ACC112 (cell line): ENCODE results near the gene SMAD9.

ENCODE experiments used
- H2AFZ ChIP-seq: fragments of 200-600 bp; sonication (generic); one replicate; pipeline ENCODE4 v1.6.0; 2017; ENCODE audit warnings: antibody characterized with exemption, low read length; ENCODE audit not compliant: unreplicated experiment
- H3K27ac ChIP-seq: fragments of 200-600 bp; sonication (generic); 2 replicates; pipeline ENCODE4 v1.5.1; 2014; ENCODE audit warnings: low read depth, mild to moderate bottlenecking, antibody characterized with exemption, low read length, moderate library complexity
- H3K27me3 ChIP-seq: fragments of 200-600 bp; sonication (generic); 2 replicates; pipeline ENCODE4 v1.6.1; 2014; ENCODE audit warnings: mild to moderate bottlenecking, antibody characterized with exemption, low read length, moderate library complexity, mixed read lengths; ENCODE audit not compliant: insufficient read depth
- H3K36me3 ChIP-seq: fragments of 200-600 bp; sonication (generic); 2 replicates; pipeline ENCODE4 v1.6.1; 2016; ENCODE audit warnings: mild to moderate bottlenecking, antibody characterized with exemption, low read length, moderate library complexity, mixed read lengths; ENCODE audit not compliant: insufficient read depth
- H3K4me1 ChIP-seq: fragments of 200-600 bp; sonication (generic); one replicate; pipeline ENCODE4 v1.6.1; 2016; ENCODE audit warnings: low read length, mixed read lengths; ENCODE audit not compliant: insufficient read depth, unreplicated experiment, control insufficient read depth
- H3K4me3 ChIP-seq: fragments of 200-600 bp; sonication (generic); 2 replicates; pipeline ENCODE4 v1.5.1; 2014; ENCODE audit warnings: mild to moderate bottlenecking, low read depth, low read length
- H3K79me2 ChIP-seq: fragments of 200-600 bp; sonication (generic); one replicate; pipeline ENCODE4 v1.6.0; 2016; ENCODE audit warnings: low read length; ENCODE audit not compliant: control insufficient read depth, unreplicated experiment, insufficient read depth

Gene SMAD9

GRCh38 chr13:36795463-36795862 lies 124.6 kb downstream of the SMAD9 start:
- no peak overlapping the region for H2AFZ ChIP-seq
- peaks cover 11% of the 10 kb centered on the region for H3K27me3 ChIP-seq
- no peaks in the 10 kb centered on the region for H3K4me1 ChIP-seq
- no peaks in the 10 kb centered on the region for H3K36me3 ChIP-seq
- no peak overlapping the region for H3K4me3 ChIP-seq
- H3K79me2 ChIP-seq: no peaks in the 10 kb centered on the region
- no peak overlapping the region for H3K27ac ChIP-seq
